IMR-90 (cell line): ENCODE data around the gene SEMA5A. TPM values are rescaled to one million over a fixed set of nuclear protein-coding genes. Genes with fewer than 3 reads are reported as not detected.

Experiments used
- ATAC-seq: fragments of 200-7000 bp; cut with Tn5 transposase; 2 replicates; pipeline ENCODE4 v1.9.1; 2020; ENCODE audit warnings: low read depth, mild to moderate bottlenecking, moderate library complexity
- BruUV-seq: library from RNA; stranded (reverse); fragments of 400-500 nt; replicated peaks from 2 replicates; lab custom pipeline; 2021; lab: Mats Ljungman, UMichigan
- CTCF ChIA-PET: fragments of 300-600 bp; formaldehyde crosslinking; extraction: SDS; loops from one replicate; lab custom pipeline; 2021; ENCODE audit warnings: antibody characterized with exemption; lab: Yijun Ruan, JAX
- POLR2A ChIA-PET: fragments of 300-600 bp; sonication (Branson Sonifier 250); formaldehyde crosslinking; loops from one replicate; lab custom pipeline; 2022; ENCODE audit warnings: antibody characterized with exemption; ENCODE audit not compliant: unreplicated experiment; lab: Charles Lee
- DNase-seq: peaks from one replicate; pipeline ENCODE4 v3.0.0; 2013
- H2AFZ ChIP-seq: replicated peaks from 2 replicates; pipeline ENCODE3; 2013; ENCODE audit warnings: low read length, mild to moderate bottlenecking; ENCODE audit not compliant: poor library complexity
- H2AK5ac ChIP-seq: 2 replicates; pipeline ENCODE4 v1.6.1; 2013; ENCODE audit warnings: low read depth, low read length, inconsistent platforms
- H2AK9ac ChIP-seq: replicated peaks from 2 replicates; pipeline ENCODE3; 2013; ENCODE audit warnings: mild to moderate bottlenecking, low read depth, low read length, moderate library complexity; ENCODE audit not compliant: poor library complexity
- H2BK120ac ChIP-seq: 2 replicates; pipeline ENCODE4 v1.6.1; 2013; ENCODE audit warnings: low read depth, low read length, inconsistent platforms
- H2BK15ac ChIP-seq: 3 replicates; pipeline ENCODE4 v1.6.1; 2013; ENCODE audit warnings: low read depth, low read length, inconsistent platforms
- H2BK20ac ChIP-seq: 2 replicates; pipeline ENCODE4 v1.6.1; 2013; ENCODE audit warnings: low read depth, mild to moderate bottlenecking, inconsistent platforms, low read length, moderate library complexity
- H2BK5ac ChIP-seq: 2 replicates; pipeline ENCODE4 v1.6.1; 2013; ENCODE audit warnings: mild to moderate bottlenecking, low read depth, low read length, inconsistent platforms; ENCODE audit not compliant: poor library complexity, severe bottlenecking
- H3K14ac ChIP-seq: replicated peaks from 2 replicates; pipeline ENCODE4 v1.6.1; 2013; ENCODE audit warnings: low read depth, low read length, inconsistent platforms
- H3K18ac ChIP-seq: 2 replicates; pipeline ENCODE4 v1.6.1; 2013; ENCODE audit warnings: low read depth, low read length, control low read depth
- H3K23ac ChIP-seq: 2 replicates; pipeline ENCODE4 v1.6.1; 2013; ENCODE audit warnings: low read depth, low read length, inconsistent platforms
- H3K27ac ChIP-seq: 2 replicates; pipeline ENCODE4 v1.5.1; 2013; ENCODE audit warnings: mild to moderate bottlenecking, control low read depth, low read length; ENCODE audit not compliant: insufficient read depth
- H3K27me3 ChIP-seq: 2 replicates; pipeline ENCODE4 v1.6.1; 2013; ENCODE audit warnings: low read length; ENCODE audit not compliant: control insufficient read depth, insufficient read depth
- H3K36me3 ChIP-seq: 2 replicates; pipeline ENCODE4 v1.6.1; 2013; ENCODE audit warnings: low read length, mixed read lengths; ENCODE audit not compliant: control insufficient read depth, insufficient read depth
- H3K4ac ChIP-seq: 2 replicates; pipeline ENCODE4 v1.6.1; 2013; ENCODE audit warnings: low read depth, low read length, inconsistent platforms
- H3K4me1 ChIP-seq: 2 replicates; pipeline ENCODE4 v1.6.1; 2013; ENCODE audit warnings: low read length, mixed read lengths; ENCODE audit not compliant: control insufficient read depth, insufficient read depth
- H3K4me2 ChIP-seq: 2 replicates; pipeline ENCODE4 v1.6.1; 2013; ENCODE audit warnings: low read depth, mild to moderate bottlenecking, control low read depth, low read length, moderate library complexity
- H3K4me3 ChIP-seq: 2 replicates; pipeline ENCODE4 v1.5.1; 2013; ENCODE audit warnings: low read depth, mild to moderate bottlenecking, control low read depth, low read length, moderate library complexity; ENCODE audit not compliant: insufficient read depth
- H3K56ac ChIP-seq: 2 replicates; pipeline ENCODE4 v1.6.1; 2013; ENCODE audit warnings: low read length, inconsistent platforms; ENCODE audit not compliant: insufficient read depth; ENCODE audit errors: extremely low read depth
- H3K79me1 ChIP-seq, 2 experiments: 2 replicates each; pipeline ENCODE4 v1.6.1; 2013; ENCODE audit warnings: low read length in 2 of 2, inconsistent platforms in 1 of 2, low read depth in 1 of 2
- H3K9ac ChIP-seq: 2 replicates; pipeline ENCODE4 v1.6.1; 2013; ENCODE audit warnings: low read depth, low read length, control low read depth
- H3K9me1 ChIP-seq: 2 replicates; pipeline ENCODE4 v1.6.1; 2013; ENCODE audit warnings: low read length, inconsistent platforms; ENCODE audit not compliant: insufficient read depth
- H3K9me3 ChIP-seq: 2 replicates; pipeline ENCODE4 v1.6.1; 2013; ENCODE audit warnings: low read length; ENCODE audit not compliant: control insufficient read depth, insufficient read depth
- H4K20me1 ChIP-seq: 2 replicates; pipeline ENCODE4 v1.6.1; 2013; ENCODE audit warnings: low read length, inconsistent platforms; ENCODE audit not compliant: insufficient read depth
- H4K5ac ChIP-seq: 2 replicates; pipeline ENCODE4 v1.6.1; 2013; ENCODE audit warnings: mild to moderate bottlenecking, low read depth, low read length, control low read depth
- H4K8ac ChIP-seq, 2 experiments: 2 replicates each; pipeline ENCODE4 v1.6.1; 2013; ENCODE audit warnings: low read depth in 2 of 2, low read length in 2 of 2, control low read depth in 1 of 2, inconsistent platforms in 1 of 2
- H4K91ac ChIP-seq: 2 replicates; pipeline ENCODE4 v1.6.1; 2013; ENCODE audit warnings: low read depth, low read length, inconsistent platforms; ENCODE audit not compliant: insufficient read depth
- ELK1 ChIP-seq: fragments of 150-350 bp; IDR thresholded peaks from 2 replicates; pipeline ENCODE4 v1.6.1; 2016; ENCODE audit warnings: low read depth, mild to moderate bottlenecking, low read length, moderate library complexity, borderline replicate concordance
- POLR2A ChIP-seq: IDR thresholded peaks from 2 replicates; pipeline ENCODE4 v1.6.1; 2012; ENCODE audit warnings: mild to moderate bottlenecking, low read depth, low read length
- RAD21 ChIP-seq: IDR thresholded peaks from 2 replicates; pipeline ENCODE4 v1.6.1; 2012; ENCODE audit warnings: low read length, improper control_type of control experiment
- USF2 ChIP-seq: fragments of 150-350 bp; IDR thresholded peaks from 2 replicates; pipeline ENCODE4 v1.6.1; 2017; ENCODE audit warnings: mild to moderate bottlenecking, antibody characterized with exemption, low read length, low read depth
- WGBS, 2 experiments: methylation state at CpG; one replicate each; pipeline versions ENCODE4 v1.1.5 to v1.1.7; 2013; ENCODE audit warnings: missing lambda C conversion rate in 2 of 2; ENCODE audit not compliant: insufficient read length in 1 of 2; ENCODE audit errors: extremely low coverage in 2 of 2; 5-methylcytosine and 5-hydroxymethylcytosine counted together
- dilution Hi-C: fragments of 300-500 bp; cut with HindIII; formaldehyde crosslinking; loops from one replicate; pipeline ENCODE4 v1.14.3; 2018; ENCODE audit warnings: low sequenced_read_pairs; ENCODE audit not compliant: unreplicated experiment
- in situ Hi-C: fragments of 300-500 bp; cut with MboI; formaldehyde crosslinking; loops from 3 replicates; pipeline ENCODE4 v1.14.3; 2019; ENCODE audit warnings: low sequenced_read_pairs, inconsistent platforms, mixed read lengths
- intact Hi-C: fragments of 100-400 bp; cut with micrococcal nuclease; formaldehyde crosslinking; loops from 2 replicates; pipeline ENCODE4 v1.10.0; 2022
- polyA plus RNA-seq, 3 experiments: library from polyadenylated mRNA; depleted of rRNA; stranded (reverse); fragments of >200 nt; gene quantifications; 2 replicates each; pipeline ENCODE4 v1.2.3, GENCODE V29; 2012; ENCODE audit warnings: low replicate concordance in 1 of 3
- total RNA-seq: library from RNA; depleted of rRNA; stranded (reverse); fragments of >200 nt; gene quantifications from 2 replicates; pipeline ENCODE4 v1.2.3, GENCODE V29; 2012

The SEMA5A gene
- total and polyA plus RNA-seq, 2 of the 4 experiments (the other 2 are of a cell fraction) = 8.2 to 9.9 TPM

- no peak for ATAC-seq
These were observed 376.9 kb downstream of the SEMA5A start for GRCh38 chr5:9168791-9169556.

More at GRCh38 chr5:9168791-9169556, 376.9 kb downstream of the SEMA5A start:
- in situ Hi-C loops = no loop called here
- H4K8ac ChIP-seq = no peak overlapping the region
- peak; percentile 25 for DNase-seq
- H2AFZ ChIP-seq = no peak overlapping the region
- H3K27me3 ChIP-seq = no peaks in the 10 kb centered on the region
- intact Hi-C loops = no loop called here
- H4K91ac ChIP-seq = 0 out of 2 replicates have a peak overlapping the region, but pooled peaks have one; percentile 0
- no peak overlapping the region for H4K5ac ChIP-seq
- H3K9me1 ChIP-seq = no peaks in the 10 kb centered on the region; the same call in 1 of the 2 replicates
- no peak overlapping the region for H3K14ac ChIP-seq
- no peaks in the 10 kb centered on the region for H4K20me1 ChIP-seq
- no peak overlapping the region for H3K27ac ChIP-seq
- WGBS, 2 experiments = no CpG with 5 or more reads among the region's 5 CpGs
- peaks cover 0 to 4% of the 10 kb centered on the region in 2 experiments; a peak in 3 of 4 replicates for H3K79me1 ChIP-seq
- peak overlapping the region; percentile 35; the same call in 1 of the 2 replicates for H2AK5ac ChIP-seq
- H3K36me3 ChIP-seq = no peaks in the 10 kb centered on the region
- dilution Hi-C loops = no loop called here
- H3K56ac ChIP-seq = no peak overlapping the region
- H3K4me3 ChIP-seq = no peak overlapping the region
- H2BK120ac ChIP-seq = 0 out of 2 replicates have a peak overlapping the region, but pooled peaks have one; percentile 2
- peaks cover 3% of the 10 kb centered on the region; the same call in 1 of the 2 replicates for H3K4me1 ChIP-seq
- H2AK9ac ChIP-seq = no peak overlapping the region
- no peak overlapping the region for H2BK5ac ChIP-seq
- no peak overlapping the region for H3K9ac ChIP-seq
- no peak overlapping the region for H3K4ac ChIP-seq
- H3K4me2 ChIP-seq = no peak overlapping the region
- ChIA-PET POLR2A (no interaction called here), CTCF (interaction anchor here (0.6 kb wide), 1 partner anchor 422 kb away, joined by 3 read pairs; no protein-coding TSS in a partner anchor)
- no peak for TF ChIP-seq POLR2A
- no peak for TF ChIP-seq RAD21
- TF ChIP-seq ELK1 = no peak
- TF ChIP-seq USF2 = no peak
- no peak overlapping the region for H3K23ac ChIP-seq
- BruUV-seq = no TSS peak
- 0 out of 2 replicates have a peak, but pooled peaks cover 2% of the 10 kb centered on the region for H3K9me3 ChIP-seq
- H3K18ac ChIP-seq = no peak overlapping the region
- H2BK20ac ChIP-seq = no peak overlapping the region
- peak overlapping the region; percentile 9; the same call in 2 of the 3 replicates for H2BK15ac ChIP-seq
